SHP77 (cell line): ENCODE measurements around the gene HSD3B7.
A peak's percentile ranks its signal among the peaks of the same experiment; 100 is the strongest.
"Not testable (repeated sequence)": the region's sequence is repeated elsewhere in the genome, so short reads cannot be mapped to it uniquely, and the experiment has no call there.

Experiments used
- DNase-seq, 2 experiments: peaks; one replicate each; lab custom pipeline; 2025; lab: John Stamatoyannopoulos, UW

HSD3B7 gene

DNA sequence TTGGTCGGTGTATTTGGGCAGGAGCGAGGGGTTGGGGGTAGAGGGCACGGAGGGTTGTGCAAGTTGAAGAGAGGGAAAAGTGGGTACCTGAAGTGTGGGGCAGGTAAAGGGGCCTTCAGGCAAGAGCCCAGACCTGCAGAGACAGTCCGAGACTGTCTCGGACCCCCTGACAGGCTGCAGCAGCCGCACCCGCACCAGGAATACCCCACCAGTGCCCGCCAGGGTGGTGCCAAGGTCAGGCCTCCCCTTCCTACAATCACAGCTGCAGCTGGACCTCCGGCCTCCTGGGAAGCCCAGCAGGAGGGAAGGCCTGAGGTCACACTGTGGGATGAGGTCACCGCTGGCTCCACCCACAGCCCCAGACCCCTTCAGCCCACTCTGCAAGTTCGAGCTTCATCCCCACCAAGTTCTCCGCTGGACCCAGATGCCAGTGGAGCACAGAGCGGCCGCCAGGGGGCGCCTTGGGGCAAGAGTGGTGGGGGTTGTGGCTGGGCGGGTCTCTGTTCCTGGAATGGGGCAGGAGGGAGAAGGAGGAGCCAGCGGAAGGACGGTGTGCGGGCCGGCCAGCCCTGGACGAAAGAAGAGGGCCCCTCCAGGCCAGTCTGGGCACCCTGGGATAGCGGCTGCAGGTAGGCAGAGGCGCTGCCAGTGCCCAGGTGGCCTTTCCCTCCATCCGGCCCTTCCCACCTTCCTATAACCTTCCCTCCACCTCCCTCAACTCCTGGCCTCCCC is at the start of gene HSD3B7:
Gene HSD3B7, plus strand, starts transcription at position 539 of the 732 bp plus-strand sequence. CDS start 452 bp downstream, outside the sequence.
- peak; percentile 69 to 76 for DNase-seq

DNA sequence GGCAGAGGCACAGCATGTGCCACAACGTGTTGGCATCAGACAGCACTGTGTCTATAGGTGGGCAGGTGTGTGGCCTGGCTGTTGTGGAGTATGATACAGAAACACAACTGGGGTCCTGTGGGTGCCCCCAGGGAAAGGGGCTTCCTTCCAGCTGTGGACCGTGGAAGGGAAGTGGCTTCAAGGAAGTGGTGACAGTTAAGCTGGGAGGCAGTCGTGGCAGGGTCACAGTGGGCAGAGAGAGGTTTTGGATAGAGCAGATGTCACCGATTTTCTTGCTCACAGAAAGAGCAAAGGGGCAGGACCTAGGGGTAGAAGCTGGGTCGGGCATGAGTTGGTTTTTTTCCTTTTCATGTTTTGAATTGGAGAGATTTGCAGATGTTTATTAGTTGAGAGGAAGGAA is 47.3 kb upstream of the HSD3B7 start:
- no peak for DNase-seq

DNA sequence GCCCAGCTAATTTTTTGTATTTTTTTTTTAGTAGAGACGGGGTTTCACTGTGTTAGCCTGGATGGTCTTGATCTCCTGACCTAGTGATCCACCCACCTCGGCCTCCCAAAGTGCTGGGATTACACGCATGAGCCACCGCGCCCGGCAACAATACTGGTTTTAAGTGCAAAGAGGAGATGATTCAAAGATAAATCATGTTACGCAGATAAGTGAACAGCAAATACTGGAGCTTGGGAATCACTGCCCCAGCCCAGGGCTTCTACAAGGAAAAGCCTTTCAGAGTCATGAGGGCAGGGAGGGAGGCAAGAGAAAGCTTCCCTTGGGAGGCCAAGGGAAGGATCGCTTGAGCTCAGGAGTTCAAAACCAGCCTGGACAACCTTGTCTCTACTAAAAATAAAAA is 45.4 kb upstream of the HSD3B7 start:
- not testable (repeated sequence) for DNase-seq

DNA sequence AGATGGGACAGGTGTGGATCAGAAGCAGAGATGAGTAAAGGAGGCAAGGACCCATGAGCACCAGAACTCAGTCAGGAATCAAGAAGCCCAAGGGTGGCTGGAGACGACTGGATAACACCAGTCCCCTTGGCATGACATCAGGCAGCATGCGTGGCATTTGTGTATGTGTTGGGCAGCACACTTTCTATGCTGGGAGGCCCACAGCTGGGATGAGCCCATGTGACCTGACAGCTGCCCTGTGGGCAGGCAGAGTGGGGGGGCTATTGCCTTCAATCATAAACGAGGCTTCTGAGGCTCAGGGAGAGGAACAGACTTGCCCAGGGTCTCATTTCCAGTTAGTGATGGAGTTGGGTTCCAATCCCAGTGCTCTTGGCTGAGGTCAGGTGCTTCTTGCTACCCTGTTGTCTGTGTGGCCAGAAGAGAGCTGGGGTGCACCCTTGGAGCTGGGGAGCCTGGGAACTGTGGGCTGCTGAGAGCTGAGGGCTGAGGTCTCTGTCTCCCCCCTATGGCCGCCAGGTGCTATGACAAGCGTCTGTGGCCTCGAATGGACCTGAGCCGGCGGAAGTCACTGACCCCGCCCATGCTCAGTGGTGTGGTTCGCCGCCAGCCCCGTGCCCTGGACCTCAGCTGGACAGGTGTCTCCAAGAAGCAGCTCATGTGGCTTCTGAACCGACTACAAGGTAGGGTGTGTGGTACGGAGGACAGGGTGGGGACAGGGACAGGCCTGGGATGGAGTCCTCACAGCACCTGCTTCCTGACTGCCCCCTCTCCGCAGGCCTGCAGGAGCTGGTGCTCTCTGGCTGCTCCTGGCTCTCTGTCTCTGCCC is 43.2 kb upstream of the HSD3B7 start:
- peak; percentile 64 to 79 for DNase-seq

DNA sequence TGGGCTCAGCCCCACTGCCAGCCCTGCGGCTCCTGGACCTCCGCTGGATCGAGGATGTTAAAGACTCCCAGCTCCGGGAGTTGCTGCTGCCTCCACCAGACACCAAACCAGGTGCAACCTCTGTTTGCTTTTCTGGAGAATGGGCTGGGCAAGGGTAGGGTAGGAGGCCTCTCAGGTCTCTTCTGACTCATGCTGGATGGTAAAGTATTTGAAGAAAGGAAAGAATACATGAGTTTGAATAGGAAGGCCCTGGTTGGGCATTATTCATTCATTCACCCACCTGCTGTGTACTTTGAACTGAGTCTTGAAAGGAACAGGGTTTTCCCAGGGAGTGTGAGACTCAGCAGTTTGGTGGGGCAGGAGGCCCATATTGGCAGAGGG is 42.6 kb upstream of the HSD3B7 start:
- DNase-seq: no peak

DNA sequence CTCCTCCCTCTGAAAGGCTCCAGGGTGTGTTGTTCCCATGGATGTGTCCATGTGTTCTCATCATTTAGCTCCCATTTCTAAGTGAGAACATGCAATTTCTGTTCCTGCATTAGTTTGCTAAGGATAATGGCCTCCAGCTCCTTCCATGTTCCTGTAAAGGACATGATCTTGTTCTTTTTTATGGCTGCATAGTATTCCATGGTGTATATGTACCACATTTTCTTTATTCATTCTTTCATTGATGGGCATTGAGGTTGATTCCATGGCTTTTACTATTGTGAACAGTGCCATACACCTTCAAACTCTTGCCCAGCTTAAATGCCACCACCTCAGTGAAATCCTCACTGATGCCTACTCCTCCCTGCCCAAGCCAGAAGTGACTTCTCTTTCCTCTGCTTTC is 40.7 kb upstream of the HSD3B7 start:
- no peak for DNase-seq

DNA sequence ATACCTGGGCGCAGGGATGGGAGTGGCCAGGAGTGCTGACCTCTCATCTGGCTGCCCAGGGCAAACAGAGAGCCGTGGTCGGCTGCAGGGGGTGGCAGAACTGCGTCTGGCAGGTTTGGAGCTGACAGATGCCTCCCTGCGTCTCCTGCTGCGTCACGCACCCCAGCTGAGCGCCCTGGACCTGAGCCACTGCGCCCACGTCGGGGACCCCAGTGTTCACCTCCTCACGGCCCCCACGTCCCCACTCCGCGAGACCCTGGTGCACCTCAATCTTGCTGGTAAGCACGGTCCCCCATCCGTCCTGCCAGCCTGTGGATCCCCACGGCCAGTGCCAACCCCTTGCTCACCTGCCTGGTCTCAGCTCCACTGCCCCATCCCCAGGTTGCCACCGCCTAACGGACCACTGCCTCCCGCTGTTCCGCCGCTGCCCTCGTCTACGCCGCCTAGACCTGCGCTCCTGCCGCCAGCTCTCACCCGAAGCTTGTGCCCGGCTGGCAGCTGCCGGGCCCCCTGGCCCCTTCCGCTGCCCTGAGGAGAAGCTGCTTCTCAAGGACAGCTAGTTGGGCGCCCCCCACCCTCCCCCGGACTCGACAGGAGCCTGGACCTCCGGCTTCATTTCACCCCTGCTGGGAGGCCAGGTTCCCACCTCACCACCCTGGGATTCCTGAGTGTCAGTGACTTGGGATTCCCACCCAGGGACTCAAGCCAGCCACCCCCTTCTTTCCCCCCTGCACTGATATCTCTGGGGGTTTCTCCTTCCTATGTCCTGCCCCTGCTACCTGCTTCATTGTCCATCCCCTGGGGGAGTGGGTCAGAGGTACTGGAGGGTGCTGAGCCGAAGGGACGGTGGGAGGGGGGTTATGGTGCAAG is 38.1 kb upstream of the HSD3B7 start:
- no peak for DNase-seq

DNA sequence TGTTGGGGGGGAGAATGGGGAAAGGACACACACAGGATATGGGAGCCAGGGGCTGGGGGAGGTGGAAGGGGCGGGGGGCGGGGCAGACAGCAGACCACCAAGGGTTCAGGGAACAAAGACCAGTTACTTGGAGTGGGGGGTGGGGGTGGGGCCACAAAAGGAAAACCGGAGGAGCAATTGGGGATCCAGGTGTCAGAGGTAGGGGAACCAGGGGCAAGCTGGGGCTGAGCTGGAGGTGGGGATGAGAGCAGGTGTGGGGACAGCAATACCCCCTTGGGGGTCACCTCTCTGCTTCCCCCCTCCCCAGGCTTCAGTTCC is 37.5 kb upstream of the HSD3B7 start:
- DNase-seq: no peak

DNA sequence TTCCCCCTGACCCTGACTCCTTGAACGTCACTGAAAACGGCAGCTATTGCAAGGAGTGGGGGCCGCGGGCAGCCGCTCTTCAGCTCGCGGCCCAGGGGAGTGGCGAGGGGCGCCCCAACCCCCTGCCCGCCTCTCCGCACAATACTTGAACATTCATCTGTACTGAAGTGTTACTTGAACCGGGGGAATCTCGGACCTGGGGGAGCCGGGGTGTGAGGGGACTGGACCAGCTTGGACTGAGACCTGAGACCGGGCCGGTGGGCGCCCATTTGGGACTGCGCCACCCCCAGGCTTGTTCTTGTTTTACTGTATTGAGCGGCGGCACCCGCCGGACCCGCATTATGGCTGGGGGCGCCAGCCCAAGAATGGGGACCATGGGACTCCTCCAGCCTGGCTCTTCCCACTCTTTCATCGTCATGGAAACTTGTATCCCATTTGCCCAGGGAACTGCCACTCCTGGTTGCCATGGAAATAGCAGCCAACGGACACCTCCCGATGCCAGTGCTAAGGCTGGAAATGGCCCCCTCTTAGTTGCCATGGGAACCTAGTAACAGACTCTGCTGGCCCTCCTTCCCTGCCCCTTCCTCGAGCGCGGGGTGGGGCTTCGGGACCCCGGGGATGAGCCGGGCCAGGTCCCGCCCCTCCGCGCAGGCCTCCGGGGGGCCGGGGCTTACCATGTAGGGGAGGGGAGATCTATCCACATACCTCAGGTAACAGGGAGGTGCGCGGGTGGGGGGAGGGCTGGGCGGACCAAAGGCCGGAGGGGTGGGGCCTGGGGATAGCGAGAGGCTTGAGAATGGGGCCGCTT is 36.9 kb upstream of the HSD3B7 start:
- peak; percentile 58 to 74 for DNase-seq

DNA sequence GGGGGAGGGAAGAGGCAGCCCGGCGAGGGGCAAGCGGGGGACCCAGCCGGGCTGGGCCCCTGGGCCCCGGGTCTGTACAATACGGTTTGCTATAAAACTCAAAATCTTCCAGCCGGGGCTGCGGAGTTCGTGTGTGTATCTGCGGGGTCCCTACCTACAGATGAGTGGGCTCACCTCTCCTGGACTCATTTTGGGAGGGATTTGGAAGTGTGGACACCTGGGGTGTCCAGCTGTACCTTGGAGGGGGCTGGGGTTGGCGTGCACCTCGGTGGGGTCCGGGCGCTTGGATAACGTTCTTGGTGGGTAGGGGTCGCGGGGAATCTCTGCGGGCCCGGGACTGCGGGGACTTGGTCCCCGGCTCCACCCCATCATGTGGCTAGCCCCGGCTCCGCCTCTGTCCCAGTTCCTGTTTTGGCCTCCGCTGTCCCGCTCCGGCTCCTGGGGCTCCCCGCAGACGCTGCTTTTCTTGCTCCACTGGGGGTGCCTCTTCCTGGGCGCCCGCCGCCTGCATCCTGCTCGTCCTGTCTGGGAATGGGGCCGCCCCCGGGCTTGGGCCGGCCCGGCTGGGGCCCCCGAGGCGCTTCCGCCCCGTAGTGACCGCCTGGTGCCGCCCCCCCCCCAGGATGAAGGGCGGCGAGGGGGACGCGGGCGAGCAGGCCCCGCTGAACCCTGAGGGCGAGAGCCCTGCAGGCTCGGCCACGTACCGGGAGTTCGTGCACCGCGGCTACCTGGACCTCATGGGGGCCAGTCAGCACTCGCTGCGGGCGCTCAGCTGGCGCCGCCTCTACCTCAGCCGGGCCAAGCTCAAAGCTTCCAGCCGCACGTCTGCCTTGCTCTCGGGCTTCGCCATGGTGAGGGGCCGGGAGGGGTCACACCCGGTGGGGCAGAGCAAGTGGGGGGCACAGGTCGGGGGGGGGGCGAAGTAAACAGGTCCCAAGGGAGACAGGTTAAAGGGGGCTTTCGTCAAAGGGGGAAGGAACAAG is 36.0 kb upstream of the HSD3B7 start, which contains the start of gene ORAI3:
Gene ORAI3, plus strand, starts transcription at position 402 of the 983 bp plus-strand sequence. Its CDS starts 222 bp downstream, at position 624.
- peak; percentile 11 to 37 for DNase-seq

DNA sequence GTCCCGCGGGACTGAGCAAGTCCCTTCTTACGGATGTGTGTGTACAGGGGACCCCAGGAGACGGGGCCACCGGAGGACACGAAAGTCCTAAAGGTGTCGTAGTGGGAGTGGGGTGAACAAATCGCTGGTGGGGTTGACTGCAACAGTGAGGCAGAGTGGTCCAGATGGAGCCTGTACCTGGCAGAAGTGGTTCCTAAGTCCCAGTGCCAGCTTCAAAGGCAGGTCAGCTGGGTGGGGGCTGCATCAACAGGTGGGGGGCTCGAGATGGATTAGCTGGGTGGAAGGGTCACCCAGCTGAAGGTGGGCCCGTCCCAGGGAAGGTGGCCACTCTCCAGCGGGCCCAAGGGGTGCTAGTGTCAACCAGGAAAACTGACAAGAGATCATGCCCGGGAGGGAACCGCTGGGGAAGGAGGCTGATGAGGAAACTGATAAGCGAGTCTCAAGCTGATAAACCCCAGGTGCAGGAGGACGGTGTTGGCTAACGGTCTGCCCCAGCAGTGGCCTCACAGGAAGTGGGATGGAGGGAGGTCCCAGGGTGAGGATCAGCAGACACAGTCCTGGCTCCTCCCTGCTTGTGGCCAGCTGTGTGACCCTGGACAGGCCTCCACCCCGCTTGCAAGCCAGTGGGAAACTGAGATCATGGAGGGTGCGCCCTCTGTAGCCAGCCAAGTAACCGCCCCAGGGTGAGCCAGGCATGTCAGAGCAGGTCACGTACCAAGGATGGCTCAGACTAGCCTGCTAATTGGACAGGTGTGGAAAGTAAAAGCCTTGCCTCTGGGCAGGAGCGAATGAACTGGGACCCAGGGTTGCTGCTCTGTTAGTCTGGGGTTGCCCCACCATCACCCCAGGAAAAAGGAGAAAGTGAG is 35.1 kb upstream of the HSD3B7 start:
- DNase-seq: peak; percentile 54 to 73

DNA sequence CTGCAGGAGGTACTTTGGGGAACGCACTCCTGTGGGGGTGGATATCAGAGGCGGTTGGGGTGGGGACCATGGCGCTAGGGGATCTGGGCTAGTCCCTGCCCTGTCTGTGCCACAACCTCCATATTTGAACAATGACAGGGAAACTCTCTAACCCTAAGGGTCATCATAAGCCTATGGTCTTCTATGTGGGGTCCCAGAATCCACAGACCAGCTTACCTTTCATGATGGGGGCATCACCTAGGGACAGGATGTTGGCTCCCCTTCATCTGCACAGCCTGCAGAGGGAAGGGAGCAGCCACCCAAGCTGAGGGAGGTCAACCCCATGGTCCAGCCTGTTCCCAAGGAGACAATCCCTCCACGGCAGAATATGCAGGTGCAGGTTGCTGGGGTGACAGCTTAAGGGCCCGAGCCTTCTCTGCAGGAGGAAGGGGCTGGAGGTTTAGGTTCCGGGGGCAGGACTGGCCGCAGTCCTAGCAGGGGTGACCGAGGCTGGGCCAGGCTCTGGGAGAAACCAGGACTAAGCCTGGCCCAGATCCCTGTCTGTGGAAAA is 34.4 kb upstream of the HSD3B7 start:
- no peak for DNase-seq

DNA sequence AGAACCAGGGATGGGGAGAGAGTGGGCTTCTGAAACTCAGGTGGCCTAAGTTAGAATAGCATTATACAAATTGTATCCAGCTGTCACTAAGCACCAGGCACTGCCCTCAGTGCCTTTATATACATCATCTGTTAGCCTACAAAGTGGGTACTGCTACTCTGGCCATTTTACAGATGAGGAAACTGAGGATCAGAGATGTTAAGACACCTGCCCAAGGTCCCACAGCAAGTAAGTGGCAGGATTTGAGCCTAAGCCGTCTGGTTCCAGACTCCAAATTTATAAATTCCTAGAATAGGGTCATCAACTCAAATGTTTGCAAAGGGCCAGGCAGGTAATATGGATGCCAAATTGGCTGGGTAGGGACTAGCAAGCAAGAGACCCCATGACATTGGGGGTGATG is 33.8 kb upstream of the HSD3B7 start:
- DNase-seq: no peak

DNA sequence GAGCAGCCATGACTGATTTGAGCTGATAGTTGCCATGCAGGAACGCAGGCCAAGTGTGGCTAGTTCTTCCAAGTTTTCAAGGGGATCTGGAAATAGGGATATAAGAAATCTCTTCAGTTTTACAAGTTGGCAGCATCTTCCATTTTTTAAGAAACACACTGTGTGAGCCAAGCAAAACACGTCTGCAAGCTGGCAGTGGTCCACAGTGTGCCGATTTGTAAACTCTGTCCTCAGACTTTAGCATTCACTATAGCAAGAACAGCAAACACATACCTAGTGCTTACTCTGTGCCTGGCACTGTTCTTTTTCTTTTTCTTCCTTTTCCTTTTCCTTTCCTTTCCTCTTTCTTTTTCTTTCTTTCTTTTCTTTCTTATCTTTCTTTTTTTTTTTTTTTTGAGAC is 33.3 kb upstream of the HSD3B7 start:
- no peak for DNase-seq

DNA sequence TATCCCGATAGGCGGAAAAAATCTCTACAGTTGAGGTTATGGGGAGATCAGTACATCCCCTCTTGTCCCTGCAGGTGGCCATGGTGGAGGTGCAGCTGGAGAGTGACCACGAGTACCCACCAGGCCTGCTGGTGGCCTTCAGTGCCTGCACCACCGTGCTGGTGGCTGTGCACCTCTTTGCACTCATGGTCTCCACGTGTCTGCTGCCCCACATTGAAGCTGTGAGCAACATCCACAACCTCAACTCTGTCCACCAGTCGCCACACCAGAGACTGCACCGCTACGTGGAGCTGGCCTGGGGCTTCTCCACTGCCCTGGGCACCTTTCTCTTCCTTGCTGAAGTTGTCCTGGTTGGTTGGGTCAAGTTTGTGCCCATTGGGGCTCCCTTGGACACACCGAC is 31.9 kb upstream of the HSD3B7 start:
- DNase-seq: no peak

DNA sequence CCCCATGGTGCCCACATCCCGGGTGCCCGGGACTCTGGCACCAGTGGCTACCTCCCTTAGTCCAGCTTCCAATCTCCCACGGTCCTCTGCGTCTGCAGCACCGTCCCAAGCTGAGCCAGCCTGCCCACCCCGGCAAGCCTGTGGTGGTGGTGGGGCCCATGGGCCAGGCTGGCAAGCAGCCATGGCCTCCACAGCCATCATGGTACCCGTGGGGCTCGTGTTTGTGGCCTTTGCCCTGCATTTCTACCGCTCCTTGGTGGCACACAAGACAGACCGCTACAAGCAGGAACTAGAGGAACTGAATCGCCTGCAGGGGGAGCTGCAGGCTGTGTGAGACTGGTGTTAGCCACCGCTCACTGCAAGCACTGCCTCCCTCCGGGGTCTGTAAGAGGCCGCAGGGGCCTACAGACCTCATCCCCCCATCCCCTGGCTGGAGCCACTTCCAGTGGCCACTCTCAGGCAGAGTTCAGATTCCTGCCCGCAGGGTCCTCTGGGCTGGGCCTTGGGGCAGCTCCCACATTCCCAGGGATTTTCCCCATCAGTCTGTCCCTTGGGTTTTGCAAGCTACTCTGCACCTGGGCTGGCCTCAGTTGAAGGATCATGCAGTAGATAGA is 31.4 kb upstream of the HSD3B7 start:
- peak; percentile 87 to 89 for DNase-seq

DNA sequence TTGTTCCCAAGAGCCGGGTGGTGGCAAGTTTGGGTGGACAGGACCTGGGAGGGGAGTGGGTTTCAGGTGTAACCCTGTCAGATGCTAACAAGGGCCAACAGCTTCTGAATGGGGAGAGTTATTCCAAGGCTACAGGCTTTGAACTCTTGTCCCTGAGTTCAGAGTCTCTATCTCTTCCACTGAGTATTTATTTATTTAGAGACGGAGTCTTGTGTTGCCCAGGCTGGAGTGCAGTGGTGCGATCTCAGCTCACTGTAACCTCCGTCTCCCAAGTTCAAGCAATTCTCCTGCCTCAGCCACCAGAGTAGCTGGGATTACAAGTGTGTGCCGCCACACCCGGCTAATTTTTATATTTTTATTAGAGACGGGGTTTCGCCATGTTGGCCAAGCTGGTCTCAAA is 30.0 kb upstream of the HSD3B7 start:
- DNase-seq: no peak

DNA sequence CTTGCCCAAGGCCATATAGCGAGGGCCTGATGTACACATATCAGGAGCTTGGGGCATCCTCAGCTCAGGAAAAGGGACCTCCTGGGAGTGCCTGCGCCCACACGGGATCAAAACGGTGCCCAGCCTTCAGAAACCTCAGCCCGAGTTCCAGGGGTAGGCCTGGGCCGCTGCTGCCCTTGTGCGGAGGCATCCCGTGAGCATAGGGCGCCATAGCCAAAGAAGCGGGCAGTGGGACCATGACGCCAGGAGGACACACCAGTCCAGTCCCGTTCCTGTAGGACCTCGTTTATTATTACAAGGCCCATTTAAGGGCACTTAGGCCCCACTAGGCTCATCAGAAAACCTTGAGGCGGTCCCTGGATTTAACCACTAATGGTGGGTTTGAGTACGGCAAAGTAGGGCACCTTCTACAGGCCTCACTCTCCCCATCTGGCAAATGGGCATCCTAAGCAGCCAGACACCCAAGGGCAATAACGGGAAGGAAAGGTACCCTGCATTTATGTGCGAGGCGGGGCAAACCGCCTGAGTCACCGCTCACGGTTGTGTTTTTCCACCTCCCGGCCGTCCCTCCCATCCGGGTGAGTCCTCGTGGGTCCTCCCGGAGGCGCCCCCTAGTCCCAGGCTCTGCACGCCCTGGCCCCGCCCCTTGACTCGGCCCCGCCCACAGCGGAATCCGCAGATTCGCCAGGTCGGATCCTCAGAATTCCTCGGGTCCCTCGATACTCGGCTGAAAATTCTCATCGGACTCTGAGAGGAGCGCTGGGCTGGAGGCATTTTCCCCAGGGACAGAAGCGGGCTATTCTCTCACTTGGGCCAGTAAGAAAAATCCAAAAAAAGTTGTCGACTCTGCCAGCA is 28.2 kb upstream of the HSD3B7 start:
- peak; percentile 77 to 82 for DNase-seq
